Body of pancreas (tissue), 4 donors: Measurements from ENCODE around the gene PRRC2B.

Experiments
- POLR2A ChIP-seq, 3 donors: fragments of 450-650 bp; IDR thresholded peaks; one replicate each; pipeline ENCODE4 v1.6.1; 2016; ENCODE audit warnings: antibody characterized with exemption in 3 of 3, mild to moderate bottlenecking in 2 of 3
- TF ChIP-seq, protein P1 (sequence below), 7 experiments: fragments of 450-650 bp in 4 of 7; fragments of 200-600 bp in 3 of 7; sonication (generic) in 3 of 7; IDR thresholded peaks; one replicate each; pipeline ENCODE4 v1.5.1; 2016 to 2019; ENCODE audit warnings: antibody characterized with exemption in 7 of 7

GRCh38 chr9:131448818-131449217 is 54.9 kb downstream of the PRRC2B start:
- TF ChIP-seq, protein P1, sequence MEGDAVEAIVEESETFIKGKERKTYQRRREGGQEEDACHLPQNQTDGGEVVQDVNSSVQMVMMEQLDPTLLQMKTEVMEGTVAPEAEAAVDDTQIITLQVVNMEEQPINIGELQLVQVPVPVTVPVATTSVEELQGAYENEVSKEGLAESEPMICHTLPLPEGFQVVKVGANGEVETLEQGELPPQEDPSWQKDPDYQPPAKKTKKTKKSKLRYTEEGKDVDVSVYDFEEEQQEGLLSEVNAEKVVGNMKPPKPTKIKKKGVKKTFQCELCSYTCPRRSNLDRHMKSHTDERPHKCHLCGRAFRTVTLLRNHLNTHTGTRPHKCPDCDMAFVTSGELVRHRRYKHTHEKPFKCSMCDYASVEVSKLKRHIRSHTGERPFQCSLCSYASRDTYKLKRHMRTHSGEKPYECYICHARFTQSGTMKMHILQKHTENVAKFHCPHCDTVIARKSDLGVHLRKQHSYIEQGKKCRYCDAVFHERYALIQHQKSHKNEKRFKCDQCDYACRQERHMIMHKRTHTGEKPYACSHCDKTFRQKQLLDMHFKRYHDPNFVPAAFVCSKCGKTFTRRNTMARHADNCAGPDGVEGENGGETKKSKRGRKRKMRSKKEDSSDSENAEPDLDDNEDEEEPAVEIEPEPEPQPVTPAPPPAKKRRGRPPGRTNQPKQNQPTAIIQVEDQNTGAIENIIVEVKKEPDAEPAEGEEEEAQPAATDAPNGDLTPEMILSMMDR (IDR thresholded peaks at IDR 0.05): no peak
- no peak for TF ChIP-seq POLR2A (IDR thresholded peaks at IDR 0.05)
